ENCODE measurements around the gene ARHGAP45.
"Not testable (repeated sequence)": the region's sequence is repeated elsewhere in the genome, so short reads cannot be mapped to it uniquely, and the experiment has no call there.

Gene ARHGAP45

DNA sequence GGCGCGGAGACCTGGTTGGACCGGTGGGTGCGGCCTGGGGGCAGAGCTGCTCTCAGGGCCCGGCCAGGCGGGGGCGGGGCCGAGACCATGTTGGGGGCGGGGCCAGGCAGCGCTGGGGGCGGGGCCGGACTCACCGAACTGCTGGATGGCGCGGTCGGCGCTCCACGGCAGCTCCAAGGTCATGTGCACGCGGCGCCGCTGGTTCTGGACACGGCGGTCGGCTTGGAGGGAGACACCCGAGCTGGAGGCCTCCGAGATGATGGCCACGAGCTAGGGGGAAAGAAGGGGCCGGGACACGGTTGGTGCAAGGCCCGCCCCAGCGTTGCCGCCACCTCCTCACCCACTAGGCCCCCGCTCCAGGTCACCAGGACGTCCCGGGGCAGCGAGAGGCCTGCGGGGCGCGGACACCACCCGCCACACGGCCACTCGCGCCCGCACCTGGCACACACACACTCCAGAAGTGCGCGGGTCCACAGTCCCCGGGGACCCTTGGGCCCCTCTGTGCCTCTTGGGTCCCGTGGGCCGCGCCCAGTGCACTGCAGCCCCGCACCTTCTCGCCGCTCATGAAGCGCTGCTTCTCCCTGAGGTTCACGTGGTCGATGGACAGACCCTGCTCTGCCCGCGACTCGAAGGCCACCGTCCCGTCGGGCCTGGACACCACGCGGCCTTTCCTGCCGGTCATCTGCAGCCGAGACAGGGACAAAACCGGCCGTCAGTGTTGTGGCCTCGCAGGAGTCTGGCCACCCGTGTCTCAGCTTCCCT is 45.5 kb downstream of the ARHGAP45 start:
- peaks cover 32% of the 10 kb centered on the region for H3K36me3 ChIP-seq

DNA sequence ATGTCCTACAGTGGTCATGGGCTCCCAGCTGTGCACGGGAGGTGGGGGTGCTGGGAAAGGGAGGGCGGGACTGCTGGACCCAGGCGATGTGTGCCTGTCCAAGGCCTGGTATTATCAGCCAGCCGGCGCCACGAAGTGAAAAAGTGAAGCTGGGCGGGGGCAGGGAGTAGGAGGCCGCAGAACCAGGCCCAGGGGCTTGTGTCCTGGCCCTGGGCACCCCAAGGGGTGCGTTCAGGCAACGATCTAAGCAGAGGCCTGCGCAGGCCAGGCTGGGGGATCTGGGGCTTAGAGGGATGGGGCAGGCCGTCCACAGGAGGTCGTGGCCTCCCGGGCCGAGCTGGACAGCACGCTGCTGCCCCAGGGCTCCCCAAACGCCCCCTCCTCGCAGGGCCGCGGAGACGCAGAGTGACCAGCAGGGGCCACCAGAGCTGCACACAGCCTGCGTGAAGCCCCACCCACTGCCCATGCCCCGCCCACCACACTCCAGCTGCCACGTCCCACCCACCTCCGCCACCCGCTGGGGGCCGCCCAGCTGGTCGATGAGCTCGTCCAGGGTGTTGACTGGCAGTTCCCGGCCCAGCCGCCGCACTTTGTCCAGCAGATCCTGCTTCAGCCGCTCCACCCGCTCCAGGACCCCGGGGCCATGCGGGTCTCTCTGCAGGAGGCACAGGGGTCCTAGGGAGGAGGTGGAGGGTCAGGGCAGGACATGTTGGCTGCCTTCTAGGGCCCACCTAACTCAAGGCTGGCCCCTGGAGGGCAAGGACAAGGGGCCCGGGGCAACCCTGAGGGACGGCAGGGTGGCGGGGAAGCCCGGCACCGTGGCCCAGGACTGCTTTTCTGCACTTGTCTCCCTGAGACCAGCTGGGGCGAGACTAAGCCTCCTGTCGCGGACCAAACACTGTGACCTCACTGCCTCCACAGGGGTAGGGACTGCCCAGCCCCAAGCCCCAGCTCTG is 46.3 kb downstream of the ARHGAP45 start:
- peaks cover 11% of the 10 kb centered on the region for H3K4me1 ChIP-seq
- no peak overlapping the region for H3K4me3 ChIP-seq (ENCODE audit: low read depth, low read length)
- H3K27me3 ChIP-seq: no peaks in the 10 kb centered on the region
- TF ChIP-seq, protein P1, sequence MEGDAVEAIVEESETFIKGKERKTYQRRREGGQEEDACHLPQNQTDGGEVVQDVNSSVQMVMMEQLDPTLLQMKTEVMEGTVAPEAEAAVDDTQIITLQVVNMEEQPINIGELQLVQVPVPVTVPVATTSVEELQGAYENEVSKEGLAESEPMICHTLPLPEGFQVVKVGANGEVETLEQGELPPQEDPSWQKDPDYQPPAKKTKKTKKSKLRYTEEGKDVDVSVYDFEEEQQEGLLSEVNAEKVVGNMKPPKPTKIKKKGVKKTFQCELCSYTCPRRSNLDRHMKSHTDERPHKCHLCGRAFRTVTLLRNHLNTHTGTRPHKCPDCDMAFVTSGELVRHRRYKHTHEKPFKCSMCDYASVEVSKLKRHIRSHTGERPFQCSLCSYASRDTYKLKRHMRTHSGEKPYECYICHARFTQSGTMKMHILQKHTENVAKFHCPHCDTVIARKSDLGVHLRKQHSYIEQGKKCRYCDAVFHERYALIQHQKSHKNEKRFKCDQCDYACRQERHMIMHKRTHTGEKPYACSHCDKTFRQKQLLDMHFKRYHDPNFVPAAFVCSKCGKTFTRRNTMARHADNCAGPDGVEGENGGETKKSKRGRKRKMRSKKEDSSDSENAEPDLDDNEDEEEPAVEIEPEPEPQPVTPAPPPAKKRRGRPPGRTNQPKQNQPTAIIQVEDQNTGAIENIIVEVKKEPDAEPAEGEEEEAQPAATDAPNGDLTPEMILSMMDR (IDR thresholded peaks at IDR 0.05; ENCODE audit: low read depth, low read length): peak; percentile 73
- no peaks in the 10 kb centered on the region for H3K9me3 ChIP-seq
- peaks cover 30% of the 10 kb centered on the region for H3K36me3 ChIP-seq
- DNase-seq: peak; percentile 99

More for the DNA sequence above, 45.5 kb downstream of the ARHGAP45 start:
- H3K27me3 ChIP-seq: no peaks in the 10 kb centered on the region
- no peaks in the 10 kb centered on the region for H3K9me3 ChIP-seq
- no peak overlapping the region for H3K4me3 ChIP-seq (ENCODE audit: low read depth, low read length)
- peaks cover 11% of the 10 kb centered on the region for H3K4me1 ChIP-seq
- peak; percentile 77 for DNase-seq
- TF ChIP-seq, protein P1 (IDR thresholded peaks at IDR 0.05; ENCODE audit: low read depth, low read length): no peak

DNA sequence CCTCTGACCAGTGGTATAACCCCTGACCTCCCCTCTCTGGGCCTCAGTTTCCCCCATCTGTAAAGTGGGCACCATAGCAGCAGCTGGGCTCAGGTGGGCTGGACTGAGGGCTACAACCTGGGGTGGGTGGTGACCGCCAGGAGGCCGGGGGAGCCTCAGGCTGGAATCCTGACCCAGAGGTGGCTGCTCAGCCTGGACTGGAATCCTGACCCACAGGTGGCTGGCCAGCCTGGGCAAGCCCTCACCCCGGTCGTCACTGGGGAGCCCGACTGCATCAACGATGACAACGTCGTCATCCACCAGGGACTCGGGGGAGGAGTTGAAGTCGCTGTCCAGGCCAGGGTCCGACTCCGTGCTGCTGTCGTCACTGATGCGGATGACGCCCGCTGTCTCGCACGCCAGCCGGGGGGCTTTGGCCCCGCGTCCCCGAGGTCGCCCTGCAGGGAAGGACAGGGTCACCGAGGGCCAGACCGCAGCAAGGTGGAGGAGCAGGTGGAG is 47.1 kb downstream of the ARHGAP45 start:
- peaks cover 11% of the 10 kb centered on the region for H3K4me1 ChIP-seq
- TF ChIP-seq, protein P1 (IDR thresholded peaks at IDR 0.05; ENCODE audit: low read depth, low read length): no peak
- H3K27me3 ChIP-seq: no peaks in the 10 kb centered on the region
- H3K9me3 ChIP-seq: no peaks in the 10 kb centered on the region
- peaks cover 25% of the 10 kb centered on the region for H3K36me3 ChIP-seq
- no peak for DNase-seq
- H3K4me3 ChIP-seq (ENCODE audit: low read depth, low read length): no peak overlapping the region

DNA sequence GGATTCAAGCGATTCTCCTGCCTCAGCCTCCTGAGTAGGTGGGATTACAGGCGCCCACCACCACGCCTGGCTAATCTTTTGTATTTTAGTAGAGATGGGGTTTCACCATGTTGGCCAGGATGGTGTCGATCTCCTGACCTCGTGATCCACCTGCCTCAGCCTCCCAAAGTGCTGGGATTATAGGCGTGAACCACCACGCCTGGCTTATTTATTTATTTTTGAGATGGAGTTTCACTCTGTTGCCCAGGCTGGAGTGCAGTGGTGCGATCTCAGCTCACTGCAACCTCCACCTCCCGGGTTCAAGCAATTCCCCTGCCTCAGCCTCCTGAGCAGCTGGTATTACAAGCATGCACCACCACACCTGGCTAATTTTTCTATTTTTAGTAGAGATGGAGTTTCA is 47.8 kb downstream of the ARHGAP45 start:
- H3K9me3 ChIP-seq; H3K4me3 ChIP-seq (ENCODE audit: low read depth, low read length); H3K27me3 ChIP-seq; DNase-seq: not testable (repeated sequence)
- H3K4me1 ChIP-seq: peaks cover 11% of the 10 kb centered on the region
- peaks cover 25% of the 10 kb centered on the region for H3K36me3 ChIP-seq

DNA sequence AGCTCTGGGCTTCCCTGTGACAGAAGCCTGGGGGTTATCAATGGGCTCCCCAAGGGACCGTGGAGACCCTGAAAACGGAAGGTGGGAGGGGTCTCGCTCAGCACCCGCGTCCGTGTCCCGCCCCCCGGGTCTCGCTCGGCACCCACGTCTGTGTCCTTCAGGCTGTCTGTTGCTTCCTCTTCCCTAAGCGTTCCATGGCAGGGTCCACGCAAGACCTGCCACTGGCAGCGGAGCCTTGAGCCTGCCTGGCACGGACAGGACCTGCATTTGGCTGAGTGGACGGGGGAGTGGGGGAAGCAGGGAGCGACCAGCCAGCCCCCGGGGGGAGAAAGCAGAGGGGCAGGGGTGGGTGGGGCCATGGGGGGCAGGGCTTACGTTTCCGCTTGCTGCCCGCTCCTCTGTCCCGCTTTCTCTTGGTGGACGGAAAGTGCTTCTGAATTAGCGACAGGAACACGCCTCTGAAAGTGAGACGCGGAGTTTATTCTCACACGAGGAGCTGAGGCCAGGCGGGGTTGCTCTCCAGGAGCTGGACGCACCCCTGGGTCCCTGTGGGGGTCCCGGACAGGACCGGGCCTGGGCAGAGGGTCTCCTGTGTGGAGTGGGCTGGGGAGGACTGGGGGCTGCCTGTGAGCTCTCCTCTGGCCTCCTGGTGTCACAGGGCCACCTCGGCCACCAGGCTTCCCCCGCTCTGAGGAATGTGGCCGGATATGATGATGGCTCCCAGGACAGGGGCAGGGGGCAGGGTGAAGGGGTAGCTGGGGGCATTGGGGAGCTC is 48.9 kb downstream of the ARHGAP45 start:
- Histone ChIP-seq H3K36me3 (peaks cover 30% of the 10 kb centered on the region), H3K9me3 (no peaks in the 10 kb centered on the region), H3K27me3 (no peaks in the 10 kb centered on the region), H3K4me3 (ENCODE audit: low read depth, low read length) (no peak overlapping the region), H3K4me1 (peaks cover 11% of the 10 kb centered on the region)
- TF ChIP-seq, protein P1 (IDR thresholded peaks at IDR 0.05; ENCODE audit: low read depth, low read length): no peak
- no peak for DNase-seq

Measured in BE2C (cell line).